T-helper 22 cell (primary cell): Measurements from ENCODE around the gene FRMD5.
"Not testable (repeated sequence)": the region's sequence is repeated elsewhere in the genome, so short reads cannot be mapped to it uniquely, and the experiment has no call there.

Source experiments
- DNase-seq: peaks from one replicate; pipeline ENCODE4 v3.0.0-alpha.2; 2020; ENCODE audit warnings: low read depth

The FRMD5 gene

DNA sequence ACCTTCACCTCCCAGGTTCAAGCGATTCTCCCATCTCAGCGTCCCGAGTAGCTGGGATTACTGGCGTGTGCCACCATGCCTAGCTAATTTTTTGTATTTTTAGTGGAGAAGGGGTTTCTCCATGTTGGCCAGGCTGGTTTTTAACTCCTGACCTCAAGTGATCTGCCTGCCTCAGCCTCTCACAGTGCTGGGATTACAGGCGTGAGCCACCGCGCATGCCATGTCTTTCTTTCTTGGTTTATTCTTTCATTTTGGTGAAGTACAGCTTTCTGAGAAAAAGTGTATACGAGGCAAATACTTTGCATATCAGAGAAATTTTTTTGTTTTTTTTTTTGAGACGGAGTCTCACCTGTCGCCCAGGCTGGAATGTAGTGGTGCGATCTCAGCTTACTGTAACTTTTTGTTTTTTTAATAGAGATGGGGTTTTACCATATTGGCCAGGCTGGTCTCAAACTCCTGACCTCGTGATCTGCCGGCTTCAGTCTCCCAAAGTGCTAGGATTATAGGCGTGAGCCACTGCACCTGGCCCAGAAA, 363.5 kb downstream of the FRMD5 start:
- not testable (repeated sequence) for DNase-seq

DNA sequence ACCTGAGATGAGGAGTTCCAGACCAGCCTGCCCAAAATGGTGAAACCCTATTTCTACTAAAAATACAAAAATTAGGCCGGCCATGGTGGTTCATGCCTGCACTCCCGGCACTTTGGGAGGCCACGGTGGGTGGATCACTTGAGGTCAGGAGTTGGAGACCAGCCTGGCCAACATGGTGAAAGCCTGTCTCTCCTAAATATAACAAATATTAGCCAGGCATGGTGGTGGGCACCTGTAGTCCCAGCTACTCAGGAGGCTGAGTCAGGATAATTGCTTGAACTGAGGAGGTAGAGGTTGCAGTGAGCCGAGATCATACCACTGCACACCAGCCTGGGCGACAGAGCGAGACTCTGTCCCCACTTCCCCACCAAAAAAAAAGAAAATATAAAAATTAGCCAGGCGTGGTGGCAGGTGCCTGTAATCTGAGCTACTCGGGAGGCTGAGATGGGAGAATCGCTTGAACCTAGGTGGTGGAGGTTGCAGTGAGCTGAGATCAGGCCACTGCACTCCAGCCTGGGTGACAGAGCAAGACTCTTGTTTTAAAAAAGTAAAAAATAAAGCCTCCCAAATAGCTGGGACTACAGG, 364.3 kb downstream of the FRMD5 start:
- DNase-seq, result not testable (repeated sequence)

DNA sequence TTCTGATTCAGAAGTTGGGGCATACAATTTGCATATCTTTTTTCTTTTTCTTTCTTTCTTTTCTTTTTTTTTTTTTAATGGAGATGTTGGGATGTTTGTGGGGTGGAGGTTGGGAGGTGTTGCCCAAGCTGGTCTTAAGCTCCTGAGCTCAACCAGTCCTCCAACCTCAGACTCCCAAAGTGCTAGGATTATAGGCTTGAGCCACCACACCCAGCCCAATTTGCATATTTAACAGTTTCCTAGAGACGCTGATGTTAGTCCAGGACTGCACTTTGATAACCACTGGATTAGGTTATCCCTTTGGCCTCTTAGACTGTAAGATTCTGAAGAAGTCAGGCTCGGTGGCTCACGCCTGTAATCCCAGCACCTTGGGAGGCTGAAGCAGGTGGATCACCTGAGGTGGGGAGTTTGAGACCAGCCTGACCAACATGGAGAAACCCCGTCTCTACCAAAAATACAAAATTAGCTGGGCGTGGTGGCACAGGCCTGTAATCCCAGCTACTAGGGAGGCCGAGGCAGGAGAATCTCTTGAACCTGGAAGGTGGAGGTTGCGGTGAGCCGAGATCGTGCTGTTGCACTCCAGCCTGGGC, 365.0 kb downstream of the FRMD5 start:
- not testable (repeated sequence) for DNase-seq

DNA sequence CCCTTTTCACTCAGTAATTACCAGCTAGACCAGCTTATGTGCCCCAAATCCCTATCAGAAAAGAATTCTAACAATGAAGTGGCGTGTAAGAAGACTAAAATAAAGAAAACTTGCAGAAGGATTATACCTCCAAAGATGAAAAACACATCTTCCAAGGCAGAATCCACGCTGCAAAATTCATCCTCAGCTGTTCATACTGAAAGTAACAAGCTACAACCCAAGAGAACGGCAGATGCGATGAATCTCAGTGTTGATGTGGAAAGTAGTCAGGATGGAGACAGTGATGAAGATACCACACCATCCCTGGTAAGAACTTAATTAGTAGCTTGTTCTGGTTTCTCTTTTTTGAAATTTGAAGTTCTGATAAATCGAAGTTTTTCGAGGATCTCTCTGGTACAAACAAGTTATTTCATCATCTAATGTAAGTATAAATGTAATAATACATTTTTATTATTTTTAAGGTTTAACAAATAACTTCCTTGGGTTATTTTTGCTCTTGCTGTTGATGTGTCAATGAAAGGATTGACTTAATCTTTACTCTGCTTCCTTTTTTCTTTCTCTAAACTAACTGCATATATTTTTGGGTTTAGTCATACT, 366.9 kb downstream of the FRMD5 start:
- no peak for DNase-seq

DNA sequence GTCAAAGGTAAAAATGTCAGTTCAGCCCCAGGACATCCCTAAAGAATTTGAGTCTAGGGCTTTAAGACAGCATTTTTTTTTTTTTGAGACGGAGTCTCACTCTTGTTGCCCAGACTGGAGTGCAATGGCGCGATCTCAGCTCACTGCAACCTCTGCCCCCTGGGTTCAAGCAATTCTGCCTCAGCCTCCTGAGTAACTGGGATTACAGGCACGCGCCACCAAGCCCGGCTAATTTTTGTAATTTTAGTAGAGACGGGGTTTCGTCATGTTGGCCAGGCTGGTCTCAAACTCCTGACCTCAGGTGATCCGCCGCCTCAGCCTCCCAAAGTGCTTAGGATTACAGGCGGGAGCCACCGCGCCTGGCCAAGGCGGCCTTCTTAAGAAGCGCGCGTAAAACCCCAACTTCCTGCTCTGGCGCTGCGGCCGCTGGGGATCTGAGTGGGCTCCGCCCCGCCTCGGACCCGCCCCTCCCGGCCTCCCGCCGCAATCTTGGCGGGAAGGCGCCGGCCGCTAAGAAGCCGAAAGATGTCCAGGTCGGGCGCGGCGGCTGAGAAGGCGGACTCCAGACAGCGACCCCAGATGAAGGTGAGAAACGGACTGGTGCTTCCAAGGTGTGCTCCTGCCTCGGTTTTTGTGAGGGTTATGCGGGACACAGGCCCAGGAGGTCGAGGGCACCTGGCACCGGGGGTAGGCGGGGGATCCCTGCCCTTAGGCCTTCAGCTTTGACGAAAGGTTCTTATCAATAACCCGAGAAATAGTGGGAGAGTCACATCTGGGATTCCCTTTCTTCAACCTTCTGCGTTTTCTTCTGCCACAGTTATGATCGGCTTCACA, 368.3 kb downstream of the FRMD5 start, which contains the start of gene WDR76:
Gene WDR76, plus strand, starts transcription at position 495 of the 834 bp plus-strand sequence. Its CDS starts 31 bp downstream, at position 526.
- DNase-seq, result peak; percentile 63

DNA sequence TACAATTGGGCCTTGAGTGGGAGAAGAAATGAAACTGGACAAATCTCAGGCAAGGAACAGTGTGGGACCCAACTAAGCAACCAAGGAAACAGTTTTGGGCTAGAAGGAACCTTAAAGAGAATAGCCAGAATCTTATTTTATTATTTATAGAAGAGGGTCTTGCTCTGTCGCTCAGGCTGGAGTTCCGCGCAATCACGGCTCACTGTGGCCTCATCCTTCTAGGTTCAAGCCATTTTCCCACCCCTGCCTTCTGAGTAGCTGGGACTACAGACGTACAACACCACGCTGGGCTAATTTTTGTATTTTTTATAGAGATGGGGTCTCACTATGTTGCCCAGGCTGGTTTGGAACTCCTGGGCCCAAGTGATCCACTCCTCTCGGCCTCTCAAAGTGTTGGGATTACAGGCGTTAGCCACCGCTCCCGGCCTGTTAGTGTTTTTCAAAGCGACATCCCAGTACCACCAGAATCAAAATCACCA, 369.0 kb downstream of the FRMD5 start:
- DNase-seq, result no peak

DNA sequence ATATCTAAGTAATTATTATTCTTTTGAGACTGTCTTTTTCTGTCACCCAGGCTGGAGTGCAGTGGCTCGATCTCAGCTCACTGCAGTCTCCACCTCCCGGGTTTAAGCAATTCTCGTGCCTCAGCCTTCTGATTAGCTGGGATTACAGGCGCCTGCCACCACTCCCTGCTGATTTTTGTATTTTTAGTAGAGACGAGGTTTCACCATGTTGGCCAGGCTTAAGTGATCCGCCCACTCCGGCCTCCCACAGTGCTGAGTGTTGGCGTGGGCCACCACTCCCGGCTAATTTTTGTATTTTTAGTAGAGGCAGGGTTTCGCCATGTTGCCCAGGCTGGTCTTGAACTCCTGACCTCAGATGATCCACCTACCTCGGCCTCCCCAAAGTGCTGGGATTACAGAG, 369.8 kb downstream of the FRMD5 start:
- DNase-seq, result not testable (repeated sequence)

DNA sequence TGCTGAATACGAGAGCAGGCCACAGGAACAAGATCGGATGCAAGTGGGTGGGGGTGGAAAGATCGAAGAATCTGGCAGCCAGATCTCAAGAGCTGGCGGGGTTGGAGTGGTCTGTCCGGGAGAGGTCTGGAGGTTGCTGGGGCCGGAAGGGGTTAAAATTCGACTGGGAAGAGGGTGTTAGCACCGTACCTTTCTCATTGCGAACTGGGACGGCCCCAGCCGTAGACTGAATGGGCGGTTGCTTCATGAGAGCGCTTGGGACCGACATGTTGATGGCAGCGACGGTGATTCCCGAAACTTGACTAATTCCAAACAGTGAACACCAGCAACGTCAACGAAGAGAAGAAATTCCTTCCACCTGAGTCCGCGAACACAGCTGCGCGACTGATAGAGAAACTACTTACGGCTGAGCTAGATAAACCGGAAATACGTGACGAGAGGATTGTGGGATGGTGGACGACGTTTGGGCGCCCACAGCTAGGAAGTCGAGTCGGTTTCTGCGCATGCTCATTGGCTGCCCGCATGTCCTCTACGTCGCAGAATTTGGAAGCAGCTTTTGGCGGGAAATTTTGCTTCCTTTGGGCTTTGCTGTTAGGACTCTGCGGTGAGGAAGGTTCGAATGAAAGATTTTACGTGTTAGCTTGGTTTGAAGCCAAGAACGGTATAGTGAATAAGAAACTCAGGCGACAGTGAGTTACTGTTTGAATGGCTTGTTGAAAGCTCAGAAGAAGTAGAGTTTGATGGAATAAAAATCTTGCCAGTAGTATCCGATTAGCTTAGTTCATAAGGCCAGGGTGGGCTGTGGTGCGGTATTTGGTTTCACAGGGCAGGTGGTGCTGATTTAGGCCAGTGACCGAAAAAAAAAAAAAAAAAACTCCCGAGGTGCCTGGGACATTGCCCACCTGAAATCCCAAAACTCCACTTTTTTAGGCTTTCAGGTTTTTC, 370.5 kb downstream of the FRMD5 start, which contains the start of gene MFAP1:
Gene MFAP1, minus strand, starts transcription at position 389 of the 945 bp plus-strand sequence. Its CDS starts 121 bp downstream, at position 268.
- DNase-seq, result peak; percentile 91

DNA sequence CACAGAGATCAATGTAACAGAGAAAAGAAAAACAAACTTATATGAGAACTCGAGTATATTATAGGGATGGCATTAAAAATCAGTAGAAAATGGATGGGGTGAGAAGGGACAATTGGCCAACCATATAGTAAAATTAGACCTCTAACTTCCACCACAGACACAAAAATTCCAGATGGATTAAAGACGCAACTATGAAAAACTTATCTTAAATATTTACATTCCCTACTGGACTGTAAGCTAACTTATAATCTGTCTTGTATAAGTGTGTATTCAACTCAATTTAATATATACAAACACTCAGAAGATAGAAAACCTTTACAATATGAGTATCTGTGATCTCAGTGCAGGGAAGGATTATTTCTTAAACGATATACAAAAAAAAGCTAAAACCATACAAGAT, 373.6 kb downstream of the FRMD5 start:
- DNase-seq, result no peak
